Endothelial cell of umbilical vein (primary cell): Measurements from ENCODE around the gene SPINK6. TPM values are rescaled to one million over a fixed set of nuclear protein-coding genes. Genes with fewer than 3 reads are reported as not detected.

Source experiments
- BruUV-seq: library from RNA; stranded (reverse); fragments of 400-500 nt; replicated peaks from 2 replicates; lab custom pipeline; 2021; lab: Mats Ljungman, UMichigan
- CTCF ChIA-PET: fragments of 300-600, 350-600 bp; sonication (Branson Sonifier 250); formaldehyde crosslinking; loops from one replicate; lab custom pipeline; 2021; ENCODE audit warnings: antibody characterized with exemption, inconsistent platforms; lab: Charles Lee
- POLR2A ChIA-PET: fragments of 300-600, 350-600 bp; sonication (Branson Sonifier 250); formaldehyde crosslinking; loops from one replicate; lab custom pipeline; 2021; ENCODE audit warnings: antibody characterized with exemption, inconsistent platforms; lab: Charles Lee
- DNase-seq: peaks from one replicate; pipeline ENCODE4 v3.0.0-alpha.2; 2011; ENCODE audit warnings: low read depth, low spot score
- FAIRE-seq: peaks from 2 replicates; lab custom pipeline; 2011; peaks lifted over from hg19 to GRCh38; lab: Jason Lieb, UNC
- H2AFZ ChIP-seq: 2 replicates; pipeline ENCODE4 v1.6.0; 2012; ENCODE audit warnings: low read depth, low read length, control low read depth, inconsistent platforms
- H3K27ac ChIP-seq: 2 replicates; pipeline ENCODE4 v1.5.1; 2011; ENCODE audit warnings: low read depth, mild to moderate bottlenecking, control low read depth, low read length, moderate library complexity; ENCODE audit not compliant: insufficient read depth
- H3K27me3 ChIP-seq, 2 experiments: 2 replicates each; pipeline versions ENCODE4 v1.6.0 to v1.6.1; 2011; ENCODE audit warnings: low read length in 2 of 2, mixed read lengths in 1 of 2; ENCODE audit not compliant: control insufficient read depth in 2 of 2, insufficient read depth in 2 of 2
- H3K36me3 ChIP-seq, 2 experiments: 2 replicates in 1 of 2; 3 replicates in 1 of 2; pipeline ENCODE4 v1.5.1; 2011; ENCODE audit warnings: low read length in 2 of 2, mild to moderate bottlenecking in 1 of 2, moderate library complexity in 1 of 2; ENCODE audit not compliant: control insufficient read depth in 2 of 2, insufficient read depth in 2 of 2; ENCODE audit errors: extremely low read depth in 1 of 2
- H3K4me1 ChIP-seq: 3 replicates; pipeline ENCODE4 v1.5.1; 2011; ENCODE audit warnings: mild to moderate bottlenecking, low read length; ENCODE audit not compliant: control insufficient read depth, insufficient read depth; ENCODE audit errors: extremely low read depth
- H3K4me2 ChIP-seq: 2 replicates; pipeline ENCODE4 v1.6.1; 2011; ENCODE audit warnings: low read length, control low read depth, mixed read lengths; ENCODE audit not compliant: insufficient read depth
- H3K4me3 ChIP-seq, 3 experiments: fragments of 200-600 bp in 1 of 3; sonication (generic), shearing (Covaris generic) in 1 of 3; replicated peaks in 1 of 3; 2 replicates each; pipeline ENCODE4 v1.5.1; 2011 to 2016; ENCODE audit warnings: control low read depth in 3 of 3, low read length in 3 of 3, mild to moderate bottlenecking in 2 of 3, inconsistent platforms in 1 of 3, low read depth in 1 of 3, moderate library complexity in 1 of 3; ENCODE audit not compliant: insufficient read depth in 1 of 3
- H3K79me2 ChIP-seq: 2 replicates; pipeline ENCODE4 v1.6.0; 2012; ENCODE audit warnings: low read length, inconsistent platforms; ENCODE audit not compliant: control insufficient read depth, insufficient read depth
- H3K9ac ChIP-seq: replicated peaks from 2 replicates; pipeline ENCODE3; 2011; ENCODE audit warnings: low read length, control low read depth; ENCODE audit not compliant: insufficient read depth; ENCODE audit errors: extremely low read depth
- H3K9me1 ChIP-seq: replicated peaks from 3 replicates; pipeline ENCODE4 v1.6.0; 2011; ENCODE audit warnings: mild to moderate bottlenecking, low read length; ENCODE audit not compliant: control insufficient read depth, insufficient read depth; ENCODE audit errors: extremely low read depth
- H3K9me3 ChIP-seq: replicated peaks from 2 replicates; pipeline ENCODE4 v1.5.1; 2012; ENCODE audit warnings: low read length, inconsistent platforms; ENCODE audit not compliant: control insufficient read depth, insufficient read depth
- H4K20me1 ChIP-seq: replicated peaks from 2 replicates; pipeline ENCODE3; 2011; ENCODE audit warnings: mild to moderate bottlenecking, low read length; ENCODE audit not compliant: control insufficient read depth, insufficient read depth; ENCODE audit errors: extremely low read depth
- EZH2 ChIP-seq: IDR thresholded peaks from 2 replicates; pipeline ENCODE4 v1.6.1; 2012; ENCODE audit warnings: borderline replicate concordance, low read depth, mild to moderate bottlenecking, moderate library complexity, low read length, inconsistent platforms; ENCODE audit not compliant: severe bottlenecking
- FOS ChIP-seq: IDR thresholded peaks from 2 replicates; pipeline ENCODE4 v1.6.1; 2011; ENCODE audit warnings: mild to moderate bottlenecking, low read length, moderate library complexity, borderline replicate concordance; ENCODE audit not compliant: insufficient read depth
- GATA2 ChIP-seq: IDR thresholded peaks from 2 replicates; pipeline ENCODE4 v1.7.0; 2011; ENCODE audit warnings: low read depth, mild to moderate bottlenecking, moderate library complexity, mixed read lengths, low read length; ENCODE audit not compliant: insufficient read length, insufficient read depth
- JUN ChIP-seq: IDR thresholded peaks from 2 replicates; pipeline ENCODE4 v1.6.1; 2011; ENCODE audit warnings: borderline replicate concordance, low read depth; ENCODE audit not compliant: insufficient read length, insufficient read depth
- MYC ChIP-seq: IDR thresholded peaks from one replicate; pipeline ENCODE4 v1.6.1; 2011; ENCODE audit warnings: mild to moderate bottlenecking, low read depth, low read length
- POLR2A ChIP-seq: IDR thresholded peaks from 2 replicates; pipeline ENCODE4 v1.6.1; 2012; ENCODE audit warnings: low read depth, mild to moderate bottlenecking, control low read depth, low read length
- POLR2AphosphoS5 ChIP-seq: IDR thresholded peaks from 2 replicates; pipeline ENCODE4 v1.6.1; 2012; ENCODE audit warnings: low read depth, mild to moderate bottlenecking, control low read depth, low read length, moderate library complexity; ENCODE audit not compliant: insufficient read depth
- dilution Hi-C: fragments of 300-500 bp; cut with MboI; formaldehyde crosslinking; loops from one replicate; pipeline ENCODE4 v1.15.0; 2019; ENCODE audit warnings: low sequenced_read_pairs; ENCODE audit not compliant: extremely low pct_ligation_motif_present
- intact Hi-C: fragments of 100-400 bp; cut with micrococcal nuclease; formaldehyde crosslinking; loops from one replicate; pipeline ENCODE4 v1.10.0; 2022
- polyA plus RNA-seq, 4 experiments: library from polyadenylated mRNA; depleted of rRNA in 3 of 4; stranded (reverse) in 3 of 4; unstranded in 1 of 4; fragments of >200 nt; gene quantifications; 2 replicates each; pipeline versions ENCODE4 v1.2.1 to v1.2.3, GENCODE V29; 2011 to 2012; ENCODE audit warnings: missing spikeins in 1 of 4
- total RNA-seq: library from RNA; stranded (reverse); gene quantifications from 2 replicates; pipeline ENCODE4 v1.2.3, GENCODE V29; 2021
- TF ChIP-seq, protein P1 (sequence below), 2 donors: IDR thresholded peaks; 1 replicate in 1 of 2; 2 replicates in 1 of 2; pipeline ENCODE4 v1.5.1; 2011; ENCODE audit warnings: low read length in 2 of 2, mild to moderate bottlenecking in 2 of 2, moderate library complexity in 2 of 2, control low read depth in 1 of 2, inconsistent platforms in 1 of 2, low read depth in 1 of 2; ENCODE audit not compliant: insufficient read depth in 1 of 2; ENCODE audit errors: extremely low read depth in 1 of 2
- TF ChIP-seq, protein P2 (sequence below): IDR thresholded peaks from 2 replicates; pipeline ENCODE4 v1.6.1; 2011; ENCODE audit not compliant: insufficient read depth, insufficient read length

SPINK6 gene
- total and polyA plus RNA-seq, 2 donors (not counting 3 experiments of a cell fraction or from before 2014, with no cell fraction given), result not detected

DNA sequence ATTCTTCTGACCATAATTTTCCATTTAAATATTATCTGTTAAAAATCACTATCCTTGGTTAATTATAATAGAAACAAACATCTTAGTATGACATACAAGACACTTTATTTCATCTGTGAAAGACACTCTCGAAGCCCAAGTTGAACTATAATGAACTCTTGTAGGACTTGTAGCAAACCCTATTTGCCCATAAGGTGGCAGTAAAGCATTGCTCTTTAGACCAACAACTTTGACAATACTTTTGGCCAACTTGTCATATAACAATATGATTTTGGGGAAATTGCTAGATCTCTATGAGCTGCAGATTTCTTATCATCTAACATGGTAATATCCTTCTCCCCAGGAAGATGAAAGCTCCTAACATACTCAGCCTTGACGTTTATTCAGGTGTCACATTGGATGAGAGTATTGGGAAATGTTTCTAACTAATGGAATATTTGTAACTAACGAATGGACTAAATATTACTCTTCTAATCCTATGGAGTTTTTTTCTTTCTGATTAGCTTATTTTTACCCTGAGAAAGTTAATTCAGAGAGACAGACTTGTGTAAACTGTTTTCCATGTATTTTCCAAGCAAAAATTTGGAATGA, 23.5 kb upstream of the SPINK6 start:
- H3K4me1 ChIP-seq, result no peaks in the 10 kb centered on the region
- dilution Hi-C loops (no loop called here), intact Hi-C loops (loop anchor here (1.0 to 2.0 kb wide), 8 partner anchors 111 to 935 kb away; no protein-coding TSS in a partner anchor)
- TF ChIP-seq MYC, result no peak
- TF ChIP-seq, protein P1, sequence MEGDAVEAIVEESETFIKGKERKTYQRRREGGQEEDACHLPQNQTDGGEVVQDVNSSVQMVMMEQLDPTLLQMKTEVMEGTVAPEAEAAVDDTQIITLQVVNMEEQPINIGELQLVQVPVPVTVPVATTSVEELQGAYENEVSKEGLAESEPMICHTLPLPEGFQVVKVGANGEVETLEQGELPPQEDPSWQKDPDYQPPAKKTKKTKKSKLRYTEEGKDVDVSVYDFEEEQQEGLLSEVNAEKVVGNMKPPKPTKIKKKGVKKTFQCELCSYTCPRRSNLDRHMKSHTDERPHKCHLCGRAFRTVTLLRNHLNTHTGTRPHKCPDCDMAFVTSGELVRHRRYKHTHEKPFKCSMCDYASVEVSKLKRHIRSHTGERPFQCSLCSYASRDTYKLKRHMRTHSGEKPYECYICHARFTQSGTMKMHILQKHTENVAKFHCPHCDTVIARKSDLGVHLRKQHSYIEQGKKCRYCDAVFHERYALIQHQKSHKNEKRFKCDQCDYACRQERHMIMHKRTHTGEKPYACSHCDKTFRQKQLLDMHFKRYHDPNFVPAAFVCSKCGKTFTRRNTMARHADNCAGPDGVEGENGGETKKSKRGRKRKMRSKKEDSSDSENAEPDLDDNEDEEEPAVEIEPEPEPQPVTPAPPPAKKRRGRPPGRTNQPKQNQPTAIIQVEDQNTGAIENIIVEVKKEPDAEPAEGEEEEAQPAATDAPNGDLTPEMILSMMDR (IDR thresholded peaks at IDR 0.05; ENCODE audit: extremely low read depth in 1 of 2, insufficient read depth in 1 of 2, low read depth in 1 of 2, low read length in 2 of 2), result peak; percentile 53 to 56
- peak; percentile 78 for DNase-seq
- H3K9ac ChIP-seq, result no peak overlapping the region
- H3K4me2 ChIP-seq, result no peak overlapping the region
- POLR2A ChIA-PET, result no interaction called here
- CTCF ChIA-PET, result interaction anchor here (0.6 to 4.1 kb wide), 32 partner anchors 14 to 856 kb away, joined by 3 to 105 read pairs (median 4); no protein-coding TSS in a partner anchor
- no peak overlapping the region for H3K4me3 ChIP-seq
- H3K9me1 ChIP-seq, result no peaks in the 10 kb centered on the region
- H2AFZ ChIP-seq, result no peak overlapping the region
- no peaks in the 10 kb centered on the region for H3K9me3 ChIP-seq
- no peaks in the 10 kb centered on the region for H3K36me3 ChIP-seq
- H3K27ac ChIP-seq, result no peak overlapping the region
- no peaks in the 10 kb centered on the region for H3K27me3 ChIP-seq
- FAIRE-seq, result peak; percentile 78
- BruUV-seq, result no TSS peak
- no peaks in the 10 kb centered on the region for H4K20me1 ChIP-seq
- H3K79me2 ChIP-seq, result no peaks in the 10 kb centered on the region

DNA sequence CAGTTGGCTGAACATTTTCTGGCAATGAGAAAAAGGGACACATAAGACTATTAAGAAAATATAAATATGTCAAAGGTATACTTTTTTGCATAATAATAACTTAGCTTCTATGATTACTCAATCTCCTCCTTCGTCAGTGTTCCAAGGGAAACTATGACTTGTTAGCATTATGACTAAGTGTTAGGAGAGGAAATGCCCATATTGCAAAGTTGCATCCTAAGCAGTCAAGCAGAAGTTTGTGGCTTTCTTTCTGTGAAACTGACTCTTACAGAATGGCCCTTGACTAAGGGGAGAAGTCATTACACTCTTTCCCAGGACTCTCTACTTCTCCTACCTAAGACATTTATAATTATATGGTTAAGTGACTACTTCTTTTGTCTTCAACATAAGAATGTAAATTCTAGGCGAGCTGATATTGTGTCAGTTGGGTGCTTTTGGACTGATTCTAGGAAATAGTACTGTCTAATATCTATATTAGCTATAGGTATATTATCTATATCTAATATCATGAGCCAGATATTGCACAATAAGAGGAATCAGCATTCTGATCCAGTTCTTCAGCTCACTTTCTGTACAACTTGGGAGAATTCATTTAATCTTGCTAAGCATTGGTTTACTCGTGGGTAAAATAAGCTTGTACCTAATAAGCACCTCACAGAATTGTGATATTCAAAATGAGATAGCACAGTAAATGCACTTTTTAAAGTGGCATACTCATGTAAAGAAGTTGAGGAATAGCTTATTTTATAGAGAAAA, 16.4 kb upstream of the SPINK6 start:
- DNase-seq (peak; percentile 84), FAIRE-seq (peak; percentile 69)
- no peaks in the 10 kb centered on the region for H4K20me1 ChIP-seq
- no peak for TF ChIP-seq GATA2
- TF ChIP-seq, protein P1 (IDR thresholded peaks at IDR 0.05; ENCODE audit: extremely low read depth in 1 of 2, insufficient read depth in 1 of 2, low read depth in 1 of 2, low read length in 2 of 2), result no peak
- TF ChIP-seq JUN, result peak; percentile 85
- no peak for TF ChIP-seq EZH2
- TF ChIP-seq POLR2AphosphoS5, result no peak
- no peak for TF ChIP-seq MYC
- peak; percentile 78 for TF ChIP-seq FOS
- no peak for TF ChIP-seq POLR2A
- TF ChIP-seq, protein P2, sequence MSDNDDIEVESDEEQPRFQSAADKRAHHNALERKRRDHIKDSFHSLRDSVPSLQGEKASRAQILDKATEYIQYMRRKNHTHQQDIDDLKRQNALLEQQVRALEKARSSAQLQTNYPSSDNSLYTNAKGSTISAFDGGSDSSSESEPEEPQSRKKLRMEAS, result no peak
- no peaks in the 10 kb centered on the region for H3K9me1 ChIP-seq
- H3K36me3 ChIP-seq, result no peaks in the 10 kb centered on the region
- BruUV-seq, result no TSS peak
- H3K4me2 ChIP-seq, result peak overlapping the region; percentile 42
- H3K79me2 ChIP-seq, result no peaks in the 10 kb centered on the region
- H2AFZ ChIP-seq, result no peak overlapping the region
- POLR2A ChIA-PET, result interaction anchor here (0.8 kb wide), 1 partner anchor 538 kb away, joined by 3 read pairs; no protein-coding TSS in a partner anchor
- CTCF ChIA-PET, result interaction anchor here (0.9 to 3.0 kb wide), 7 partner anchors 13 to 545 kb away, joined by 3 to 35 read pairs (median 4); no protein-coding TSS in a partner anchor
- intact Hi-C loops, result loop anchor here (5.0 kb wide), 1 partner anchor 851 kb away; no protein-coding TSS in a partner anchor
- H3K27me3 ChIP-seq, result no peaks in the 10 kb centered on the region
- H3K27ac ChIP-seq, result peak overlapping the region; percentile 18
- no peaks in the 10 kb centered on the region for H3K9me3 ChIP-seq
- H3K9ac ChIP-seq, result no peak overlapping the region
- peaks cover 22% of the 10 kb centered on the region for H3K4me1 ChIP-seq
- dilution Hi-C loops, result no loop called here
- H3K4me3 ChIP-seq, result no peak overlapping the region
